ENCODE measurements around the gene PSMB3.
A peak's percentile ranks its signal among the peaks of the same experiment; 100 is the strongest.

The PSMB3 gene

GRCh38 chr17:38752308-38753070 lies at the start of gene PSMB3:
TSS of gene PSMB3 (plus strand) at chr17:38752741. CDS start at chr17:38752827, 86 bp downstream.
- peak; percentile 95 for DNase-seq (ENCODE audit: low spot score)
- in situ Hi-C loops (cut with MboI; ENCODE audit: low pct_unique_long_range_greater_than_20kb, low sequenced_read_pairs, unreplicated experiment) = no loop called here
- TF ChIP-seq, protein P1, sequence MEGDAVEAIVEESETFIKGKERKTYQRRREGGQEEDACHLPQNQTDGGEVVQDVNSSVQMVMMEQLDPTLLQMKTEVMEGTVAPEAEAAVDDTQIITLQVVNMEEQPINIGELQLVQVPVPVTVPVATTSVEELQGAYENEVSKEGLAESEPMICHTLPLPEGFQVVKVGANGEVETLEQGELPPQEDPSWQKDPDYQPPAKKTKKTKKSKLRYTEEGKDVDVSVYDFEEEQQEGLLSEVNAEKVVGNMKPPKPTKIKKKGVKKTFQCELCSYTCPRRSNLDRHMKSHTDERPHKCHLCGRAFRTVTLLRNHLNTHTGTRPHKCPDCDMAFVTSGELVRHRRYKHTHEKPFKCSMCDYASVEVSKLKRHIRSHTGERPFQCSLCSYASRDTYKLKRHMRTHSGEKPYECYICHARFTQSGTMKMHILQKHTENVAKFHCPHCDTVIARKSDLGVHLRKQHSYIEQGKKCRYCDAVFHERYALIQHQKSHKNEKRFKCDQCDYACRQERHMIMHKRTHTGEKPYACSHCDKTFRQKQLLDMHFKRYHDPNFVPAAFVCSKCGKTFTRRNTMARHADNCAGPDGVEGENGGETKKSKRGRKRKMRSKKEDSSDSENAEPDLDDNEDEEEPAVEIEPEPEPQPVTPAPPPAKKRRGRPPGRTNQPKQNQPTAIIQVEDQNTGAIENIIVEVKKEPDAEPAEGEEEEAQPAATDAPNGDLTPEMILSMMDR (IDR thresholded peaks at IDR 0.05; ENCODE audit: extremely low read depth, insufficient read depth, missing control alignments) = no peak

GRCh38 chr17:38702916-38703741 lies 49.4 kb upstream of the PSMB3 start:
- DNase-seq (ENCODE audit: low spot score) = peak; percentile 43
- in situ Hi-C loops (cut with MboI; ENCODE audit: low pct_unique_long_range_greater_than_20kb, low sequenced_read_pairs, unreplicated experiment) = no loop called here
- TF ChIP-seq, protein P1 (IDR thresholded peaks at IDR 0.05; ENCODE audit: extremely low read depth, insufficient read depth, missing control alignments) = no peak

GRCh38 chr17:38703742-38704605 lies 48.6 kb upstream of the PSMB3 start:
- in situ Hi-C loops (cut with MboI; ENCODE audit: low pct_unique_long_range_greater_than_20kb, low sequenced_read_pairs, unreplicated experiment) = no loop called here
- DNase-seq (ENCODE audit: low spot score) = peak; percentile 90

DNA sequence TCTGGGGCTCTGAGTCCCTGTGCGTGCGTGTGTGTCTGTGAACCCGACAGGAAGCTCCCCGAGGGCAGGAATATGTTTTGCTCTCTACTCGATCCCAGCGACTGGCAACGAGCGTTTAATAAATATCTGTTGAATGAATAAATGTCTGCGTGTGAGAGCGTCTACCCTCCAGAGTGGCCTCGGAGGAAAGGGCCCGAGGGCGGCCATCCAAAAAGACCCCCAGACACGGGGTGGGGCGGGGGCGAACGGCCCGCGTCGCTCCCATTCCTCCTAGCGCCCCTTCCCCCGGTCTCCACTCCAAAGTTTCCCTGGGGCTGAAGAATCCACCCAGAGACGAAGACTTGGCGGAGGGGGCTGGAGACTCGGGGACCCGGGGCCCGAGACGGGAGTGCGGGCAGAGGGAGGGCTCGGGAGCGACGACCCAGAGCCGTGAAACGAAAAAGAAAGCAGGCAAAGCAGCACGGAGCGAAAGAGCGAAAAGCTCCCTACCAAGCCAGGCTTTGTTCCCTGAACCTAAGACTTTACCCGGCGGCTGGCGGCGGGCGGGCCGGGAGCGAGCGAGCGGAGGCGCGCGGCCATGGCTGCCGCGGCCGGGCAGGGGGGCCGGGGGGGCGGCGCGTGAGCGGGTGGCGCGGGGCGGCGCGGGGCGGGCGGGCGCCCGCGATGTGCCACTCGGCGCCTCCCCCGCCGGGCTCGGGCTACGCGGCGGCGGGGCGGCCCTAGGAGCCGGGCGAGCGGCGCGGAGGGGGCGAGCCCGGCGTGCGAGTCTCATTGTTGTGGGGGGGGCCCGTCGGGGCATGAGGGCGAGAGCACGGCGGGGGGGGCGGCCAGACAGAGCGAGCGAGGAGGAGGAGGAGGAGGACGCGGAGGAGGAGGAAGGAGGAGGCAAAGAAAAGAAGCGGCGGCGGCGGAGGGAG lies 47.7 kb upstream of the PSMB3 start, which contains the start of gene MLLT6:
Gene MLLT6 (plus strand): TSS at position 668 of the 917 bp plus-strand sequence. CDS start 360 bp downstream, outside the sequence.
- in situ Hi-C loops (cut with MboI; ENCODE audit: low pct_unique_long_range_greater_than_20kb, low sequenced_read_pairs, unreplicated experiment) = no loop called here
- TF ChIP-seq, protein P1 (IDR thresholded peaks at IDR 0.05; ENCODE audit: extremely low read depth, insufficient read depth, missing control alignments) = no peak
- DNase-seq (ENCODE audit: low spot score) = peak; percentile 85

More at GRCh38 chr17:38703742-38704605, 48.6 kb upstream of the PSMB3 start:
- TF ChIP-seq, protein P1 (IDR thresholded peaks at IDR 0.05; ENCODE audit: extremely low read depth, insufficient read depth, missing control alignments) = no peak

GRCh38 chr17:38705523-38705802 lies 47.1 kb upstream of the PSMB3 start:
- in situ Hi-C loops (cut with MboI; ENCODE audit: low pct_unique_long_range_greater_than_20kb, low sequenced_read_pairs, unreplicated experiment) = no loop called here
- DNase-seq (ENCODE audit: low spot score) = peak; percentile 72
- TF ChIP-seq, protein P1 (IDR thresholded peaks at IDR 0.05; ENCODE audit: extremely low read depth, insufficient read depth, missing control alignments) = no peak
